ENCODE data around the gene RABGGTB. TPM values are rescaled to one million over a fixed set of nuclear protein-coding genes. Genes with fewer than 3 reads are reported as not detected.
"Not testable (repeated sequence)": the region's sequence is repeated elsewhere in the genome, so short reads cannot be mapped to it uniquely, and the experiment has no call there.

The RABGGTB gene
- total RNA-seq, 2 donors from 2014 or later = 108 to 113 TPM

GRCh38 chr1:75808921-75809320 lies 22.9 kb downstream of the RABGGTB start:
- H3K4me3 Mint-ChIP-seq = no peak overlapping the region
- Histone ChIP-seq H3K9ac (ENCODE audit: extremely low read depth, low read length, poor library complexity, severe bottlenecking) (no peak overlapping the region), H3K36me3 (ENCODE audit: control insufficient read depth, insufficient read depth, low read length) (no peaks in the 10 kb centered on the region), H3K4me1 (ENCODE audit: control insufficient read depth, insufficient read depth, low read length) (no peaks in the 10 kb centered on the region), H3K9me3 (ENCODE audit: control insufficient read depth, low read length) (no peaks in the 10 kb centered on the region), H3K4me3 (ENCODE audit: low read length) (no peak overlapping the region), H3K27ac (ENCODE audit: low read depth, low read length) (no peak overlapping the region), H3K27me3 (ENCODE audit: control insufficient read depth, insufficient read depth, low read length, poor library complexity, severe bottlenecking) (no peaks in the 10 kb centered on the region)
- no peak for DNase-seq
- H3K36me3 Mint-ChIP-seq (ENCODE audit: low read depth) = no peaks in the 10 kb centered on the region
- no peaks in the 10 kb centered on the region for H3K9me3 Mint-ChIP-seq
- H3K27ac Mint-ChIP-seq = no peak overlapping the region
- WGBS, 2 experiments (ENCODE audit: insufficient coverage in 1 of 2, insufficient read length in 1 of 2) = 95 to 100% methylated on average over 3 to 4 of the region's 4 CpGs
- no peaks in the 10 kb centered on the region for H3K4me1 Mint-ChIP-seq
- no peak for TF ChIP-seq CTCF (conservative IDR thresholded peaks at IDR 0.05)
- H3K27me3 Mint-ChIP-seq (ENCODE audit: insufficient read depth) = no peaks in the 10 kb centered on the region

- not testable (repeated sequence) for H3K36me3 Mint-ChIP-seq (ENCODE audit: low read depth); H3K9ac ChIP-seq (ENCODE audit: extremely low read depth, low read length, poor library complexity, severe bottlenecking); H3K27ac ChIP-seq (ENCODE audit: low read depth, low read length); H3K9me3 Mint-ChIP-seq; H3K27ac Mint-ChIP-seq; H3K27me3 Mint-ChIP-seq (ENCODE audit: insufficient read depth); H3K36me3 ChIP-seq (ENCODE audit: control insufficient read depth, insufficient read depth, low read length); DNase-seq; H3K4me3 ChIP-seq (ENCODE audit: low read length); H3K27me3 ChIP-seq (ENCODE audit: control insufficient read depth, insufficient read depth, low read length, poor library complexity, severe bottlenecking); H3K9me3 ChIP-seq (ENCODE audit: control insufficient read depth, low read length); H3K4me1 Mint-ChIP-seq; H3K4me3 Mint-ChIP-seq; H3K4me1 ChIP-seq (ENCODE audit: control insufficient read depth, insufficient read depth, low read length)
- WGBS, 2 experiments (ENCODE audit: insufficient coverage in 1 of 2, insufficient read length in 1 of 2) = 89% methylated on average over 3 of the region's 3 CpGs; no CpG with 5 or more reads in 1 of the 2 experiments
Measured at GRCh38 chr1:75810113-75810512, 24.1 kb downstream of the RABGGTB start.

GRCh38 chr1:75811211-75811981 lies 25.3 kb downstream of the RABGGTB start:
- WGBS, 2 experiments (ENCODE audit: insufficient coverage in 1 of 2, insufficient read length in 1 of 2) = 88% methylated on average over 1 of the region's 1 CpG; no CpG with 5 or more reads in 1 of the 2 experiments
- DNase-seq = no peak
- H3K4me3 Mint-ChIP-seq = no peak overlapping the region
- H3K27me3 ChIP-seq (ENCODE audit: control insufficient read depth, insufficient read depth, low read length, poor library complexity, severe bottlenecking) = no peaks in the 10 kb centered on the region
- H3K36me3 Mint-ChIP-seq (ENCODE audit: low read depth) = no peaks in the 10 kb centered on the region
- H3K27ac Mint-ChIP-seq = no peak overlapping the region
- H3K27me3 Mint-ChIP-seq (ENCODE audit: insufficient read depth) = no peaks in the 10 kb centered on the region
- no peak overlapping the region for H3K27ac ChIP-seq (ENCODE audit: low read depth, low read length)
- H3K36me3 ChIP-seq (ENCODE audit: control insufficient read depth, insufficient read depth, low read length) = no peaks in the 10 kb centered on the region
- H3K4me1 ChIP-seq (ENCODE audit: control insufficient read depth, insufficient read depth, low read length) = no peaks in the 10 kb centered on the region
- no peak overlapping the region for H3K4me3 ChIP-seq (ENCODE audit: low read length)
- no peaks in the 10 kb centered on the region for H3K9me3 ChIP-seq (ENCODE audit: control insufficient read depth, low read length)
- no peak for TF ChIP-seq CTCF (conservative IDR thresholded peaks at IDR 0.05)
- no peaks in the 10 kb centered on the region for H3K9me3 Mint-ChIP-seq
- no peak overlapping the region for H3K9ac ChIP-seq (ENCODE audit: extremely low read depth, low read length, poor library complexity, severe bottlenecking)
- no peaks in the 10 kb centered on the region for H3K4me1 Mint-ChIP-seq
